Gastrocnemius medialis (tissue), 4 donors: Measurements from ENCODE around the gene SFSWAP.

Experiments
- CTCF ChIP-seq, 5 experiments: fragments of 450-650 bp in 3 of 5; fragments of 200-600 bp in 2 of 5; sonication (generic) in 2 of 5; IDR thresholded peaks in 4 of 5; conservative IDR thresholded peaks in 1 of 5; 1 replicate in 4 of 5; 2 replicates in 1 of 5; pipeline ENCODE4 v1.5.1; 2016 to 2019; ENCODE audit warnings: antibody characterized with exemption in 5 of 5, mild to moderate bottlenecking in 3 of 5, moderate library complexity in 3 of 5
- POLR2A ChIP-seq, 2 donors: fragments of 450-650 bp; IDR thresholded peaks; one replicate each; pipeline ENCODE4 v1.6.1; 2017; ENCODE audit warnings: antibody characterized with exemption in 2 of 2, mild to moderate bottlenecking in 2 of 2, moderate library complexity in 2 of 2

DNA sequence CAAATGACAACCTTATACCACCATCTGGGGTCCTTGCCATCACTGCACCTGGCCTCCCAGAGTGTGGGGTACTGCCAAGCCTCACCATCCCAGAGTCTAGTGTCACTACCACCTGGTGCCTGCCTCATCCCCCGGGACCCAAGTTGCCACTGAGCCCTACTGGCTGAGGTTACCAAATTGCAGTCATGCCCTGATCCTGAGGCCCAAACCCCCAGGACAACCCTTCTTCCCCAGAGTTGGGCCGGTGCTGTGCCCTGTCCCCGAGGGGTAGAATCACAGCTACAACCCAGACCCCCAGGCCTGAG is 8.4 kb upstream of the SFSWAP start:
- TF ChIP-seq CTCF (IDR thresholded peaks at IDR 0.05 in 4 of 5, conservative IDR thresholded peaks at IDR 0.05 in 1 of 5) = no peak
- TF ChIP-seq POLR2A (IDR thresholded peaks at IDR 0.05) = no peak
